NCI-H2196 (cell line): Measurements from ENCODE around the gene TSEN15.

ENCODE experiments used
- DNase-seq: peaks from one replicate; lab custom pipeline; 2025; ENCODE audit not compliant: unreplicated experiment; lab: John Stamatoyannopoulos, UW

The TSEN15 gene

DNA sequence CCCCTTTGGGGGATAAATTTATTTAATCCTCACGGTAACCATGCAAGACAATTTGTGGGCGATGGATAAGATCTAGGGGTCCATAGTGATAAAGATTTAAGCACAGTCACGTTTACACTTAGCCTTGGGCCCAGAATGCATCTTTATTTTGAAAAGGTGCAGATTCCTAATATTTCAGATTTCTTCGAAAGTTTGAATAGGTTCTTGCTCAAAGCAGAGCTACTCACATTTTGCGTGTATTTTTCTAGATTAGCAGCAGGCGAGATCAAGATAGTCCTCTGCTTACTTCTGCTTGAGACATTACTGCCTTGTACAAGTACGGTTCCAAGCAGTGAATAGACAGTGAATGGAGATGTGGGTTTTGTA lies 647 bp downstream of the TSEN15 start:
- no peak for DNase-seq

- DNase-seq, result no peak
These were observed 1.2 kb downstream of the TSEN15 start for GRCh38 chr1:184052750-184053149.

- DNase-seq, result no peak
These were observed 2.4 kb downstream of the TSEN15 start for GRCh38 chr1:184053881-184054280.

DNA sequence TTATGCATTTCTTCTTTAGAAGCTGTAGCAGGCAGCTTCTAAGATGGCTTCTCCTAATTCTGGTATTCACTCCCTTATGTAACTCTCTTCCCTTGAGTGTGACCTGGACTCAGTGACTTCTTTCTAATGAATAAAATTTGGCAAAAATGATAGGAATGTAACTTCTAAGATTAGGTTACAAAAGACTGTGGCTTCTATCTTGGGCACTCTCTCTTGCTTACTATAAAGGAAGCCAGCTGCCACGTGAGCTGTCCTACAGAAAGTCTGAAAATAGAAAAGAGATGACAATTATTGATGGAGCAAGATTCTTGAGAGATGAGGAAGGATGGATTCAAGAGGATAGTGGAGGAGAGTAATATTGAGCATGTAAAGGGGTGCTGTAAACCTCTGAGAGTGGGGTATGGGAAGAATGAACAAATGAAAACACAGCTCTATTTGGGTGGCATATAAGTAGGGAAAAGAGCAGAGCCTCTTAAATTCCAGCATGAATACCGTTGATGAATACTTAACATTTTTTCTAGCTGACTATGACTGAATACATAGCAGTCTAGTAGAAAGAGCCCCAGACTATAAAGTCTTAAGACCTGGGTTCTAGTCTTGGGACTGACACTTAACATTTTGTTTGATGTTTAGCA lies 5.5 kb downstream of the TSEN15 start:
- no peak for DNase-seq

DNA sequence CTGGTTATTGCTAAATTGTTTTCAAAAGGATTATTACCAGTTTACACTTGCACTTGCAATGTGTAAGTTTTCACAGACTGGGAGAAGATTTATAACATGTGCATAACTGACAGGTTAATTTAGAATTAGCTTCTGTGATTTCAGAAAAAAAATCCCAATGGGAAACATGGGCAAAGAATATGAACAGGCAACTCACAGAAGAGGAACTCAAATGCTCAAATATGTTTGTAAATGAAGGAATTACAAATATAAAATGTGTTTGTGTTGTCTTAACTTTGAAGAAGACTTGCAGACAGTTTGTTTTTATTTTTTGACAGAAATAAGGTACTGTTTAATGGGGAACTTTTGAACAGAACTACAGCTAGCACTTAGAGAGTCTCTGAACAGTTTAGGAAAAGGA lies 8.4 kb downstream of the TSEN15 start:
- DNase-seq, result no peak

DNA sequence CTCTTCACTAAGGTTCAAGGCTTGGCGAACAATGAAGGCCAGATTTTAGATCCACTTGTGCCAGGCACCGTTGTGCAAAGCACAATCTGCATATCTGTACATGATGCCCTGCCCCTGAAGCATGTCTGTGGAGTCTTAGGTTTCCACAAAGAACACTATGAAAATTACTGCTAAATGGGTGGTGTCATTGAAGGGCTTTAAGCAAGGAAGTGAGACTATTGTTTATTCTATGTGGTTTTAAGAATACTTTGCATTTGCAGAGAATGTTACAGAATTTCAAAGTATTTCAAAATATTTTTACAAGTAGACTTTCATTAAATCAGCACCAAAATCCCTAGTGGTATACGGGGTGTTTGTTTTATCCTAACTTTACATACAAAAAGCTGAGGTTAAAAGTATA lies 8.8 kb downstream of the TSEN15 start:
- DNase-seq, result no peak

GRCh38 chr1:184061396-184062003 lies 10.0 kb downstream of the TSEN15 start:
- no peak for DNase-seq

GRCh38 chr1:184062640-184063286 lies 11.2 kb downstream of the TSEN15 start:
- no peak for DNase-seq

DNA sequence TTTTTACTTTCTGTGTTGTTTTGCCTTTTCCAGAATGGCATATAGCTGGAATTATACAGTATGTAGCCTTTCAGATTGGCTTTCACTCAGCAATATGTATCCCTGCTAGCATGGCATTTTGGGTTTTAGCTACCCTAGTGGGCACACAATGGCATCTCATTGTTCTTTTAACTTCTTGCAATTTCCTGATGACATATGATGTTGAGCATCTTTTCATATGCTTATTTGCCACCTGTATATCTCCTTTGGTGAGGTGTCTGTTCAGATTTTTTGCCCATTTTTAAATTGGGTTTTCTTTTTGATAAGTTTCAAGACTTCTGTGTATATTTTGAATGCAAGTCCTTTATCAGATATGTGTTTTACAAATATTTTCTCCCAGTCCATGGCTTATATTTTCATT lies 14.0 kb downstream of the TSEN15 start:
- no peak for DNase-seq

- DNase-seq, result no peak
These were observed 16.8 kb downstream of the TSEN15 start for GRCh38 chr1:184068354-184068753.

GRCh38 chr1:184069675-184070074 lies 18.1 kb downstream of the TSEN15 start:
- no peak for DNase-seq

- no peak for DNase-seq
These were observed 20.8 kb downstream of the TSEN15 start for GRCh38 chr1:184072376-184072775.

DNA sequence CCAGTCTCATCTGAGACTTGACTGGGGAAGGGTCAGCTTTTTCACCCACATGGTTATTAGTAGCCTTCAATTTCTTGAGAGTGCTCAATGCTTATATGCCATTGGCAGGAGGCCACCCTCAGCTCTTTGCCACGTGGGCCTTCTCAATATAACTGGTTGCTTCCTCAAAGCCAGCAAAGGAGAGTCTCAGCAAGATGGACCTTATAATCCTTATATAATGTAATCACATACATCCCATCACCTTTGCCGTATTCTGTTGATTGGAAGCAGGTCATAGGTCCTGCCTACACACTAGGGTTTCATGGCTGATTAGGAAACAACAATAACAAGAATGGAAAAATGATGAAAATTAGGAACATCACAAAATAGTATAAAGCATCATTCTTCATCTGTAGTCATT lies 22.9 kb downstream of the TSEN15 start:
- no peak for DNase-seq

DNA sequence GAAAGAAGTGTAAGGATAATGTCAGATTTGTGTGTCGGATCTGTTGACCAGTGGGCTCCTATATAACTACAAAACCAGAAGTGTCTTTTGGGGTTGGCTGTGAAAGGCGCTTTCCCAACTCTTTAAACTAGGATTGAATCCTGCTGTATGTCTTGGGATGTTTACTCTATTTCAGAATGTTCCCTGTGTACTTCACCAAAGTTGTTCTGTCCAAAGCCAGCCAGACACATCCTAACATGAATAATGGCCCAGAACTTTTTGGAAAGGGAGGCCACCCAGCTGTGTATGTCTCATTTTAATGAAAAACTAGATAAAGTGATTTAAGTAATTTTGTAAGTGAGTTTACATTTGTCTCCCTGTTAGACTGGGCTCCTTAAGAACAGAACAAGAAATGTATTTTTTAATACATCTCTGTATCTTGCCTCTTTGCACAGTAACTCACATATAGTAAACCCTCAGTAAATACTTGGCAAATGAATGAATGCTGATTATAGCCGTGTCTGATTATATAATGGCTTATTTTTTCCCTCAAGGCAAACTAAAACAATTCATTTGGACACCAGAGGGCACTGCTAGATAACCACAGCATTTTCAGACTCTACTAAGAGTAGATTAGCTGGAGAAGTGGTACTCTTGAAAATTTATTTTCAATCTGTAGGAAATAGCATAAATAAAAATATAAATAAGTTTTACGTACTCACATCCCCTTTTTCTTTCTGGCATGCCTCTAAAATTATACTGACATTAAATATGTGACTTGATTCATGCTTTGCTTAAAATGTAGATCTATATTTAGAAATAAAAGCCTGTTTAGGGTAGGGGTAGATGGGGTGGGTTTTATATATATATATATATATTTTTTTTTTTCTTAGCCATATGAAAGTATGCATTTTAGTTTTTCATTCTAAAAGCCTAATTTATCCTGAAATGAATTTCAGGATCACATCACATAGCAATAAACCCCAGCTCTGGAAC lies 23.8 kb downstream of the TSEN15 start:
- DNase-seq, result peak; percentile 33

DNA sequence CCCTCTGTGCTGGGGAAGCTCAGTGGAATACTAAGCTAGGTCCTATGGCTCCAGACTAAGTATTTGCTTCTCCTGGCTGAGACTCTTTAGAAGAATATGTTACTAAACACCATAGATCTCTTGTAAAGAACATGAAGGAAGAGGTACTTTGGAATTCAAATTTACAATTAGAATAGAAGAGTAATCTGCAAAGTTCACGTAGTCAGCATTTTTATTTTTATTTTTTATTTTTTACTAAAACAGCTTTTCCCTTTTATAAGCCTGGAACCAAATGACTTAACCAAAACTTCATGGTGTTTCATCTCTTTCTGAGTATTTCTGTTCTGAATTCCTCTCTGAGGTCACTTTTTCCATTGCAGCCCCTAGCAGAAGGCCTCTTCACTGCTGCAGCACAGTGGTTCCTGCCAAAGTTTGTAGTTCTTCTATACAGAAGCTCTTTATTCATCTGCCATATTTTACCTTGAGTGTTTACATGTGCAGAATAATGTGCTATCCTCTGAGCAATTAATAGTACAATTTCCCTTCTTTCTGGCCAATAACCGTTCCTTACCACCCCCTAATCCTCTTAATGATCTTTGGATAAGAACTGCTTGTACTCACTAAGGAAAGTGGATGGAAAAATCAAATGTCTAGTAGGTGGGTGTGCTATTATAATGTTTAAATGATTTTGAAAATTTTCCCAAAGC lies 27.2 kb downstream of the TSEN15 start:
- DNase-seq, result no peak

DNA sequence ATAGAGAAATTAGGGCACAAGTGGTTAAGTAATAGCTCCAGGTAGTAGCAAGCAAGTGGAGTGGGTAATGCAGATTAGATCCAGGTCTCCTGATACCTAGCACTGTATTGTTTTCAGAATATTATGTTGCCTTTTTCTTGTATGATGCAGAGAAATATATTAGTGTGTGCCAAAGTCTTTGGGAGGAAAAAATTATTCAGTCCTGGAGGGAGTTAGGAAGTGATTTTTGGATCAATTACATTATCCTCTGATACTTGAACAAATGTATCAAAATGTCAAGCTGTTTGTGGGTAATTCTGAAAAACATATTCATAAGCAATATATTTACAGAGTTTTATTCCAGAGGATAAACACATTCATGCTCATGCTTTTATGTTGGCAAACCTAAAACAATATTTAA lies 28.8 kb downstream of the TSEN15 start:
- no peak for DNase-seq

DNA sequence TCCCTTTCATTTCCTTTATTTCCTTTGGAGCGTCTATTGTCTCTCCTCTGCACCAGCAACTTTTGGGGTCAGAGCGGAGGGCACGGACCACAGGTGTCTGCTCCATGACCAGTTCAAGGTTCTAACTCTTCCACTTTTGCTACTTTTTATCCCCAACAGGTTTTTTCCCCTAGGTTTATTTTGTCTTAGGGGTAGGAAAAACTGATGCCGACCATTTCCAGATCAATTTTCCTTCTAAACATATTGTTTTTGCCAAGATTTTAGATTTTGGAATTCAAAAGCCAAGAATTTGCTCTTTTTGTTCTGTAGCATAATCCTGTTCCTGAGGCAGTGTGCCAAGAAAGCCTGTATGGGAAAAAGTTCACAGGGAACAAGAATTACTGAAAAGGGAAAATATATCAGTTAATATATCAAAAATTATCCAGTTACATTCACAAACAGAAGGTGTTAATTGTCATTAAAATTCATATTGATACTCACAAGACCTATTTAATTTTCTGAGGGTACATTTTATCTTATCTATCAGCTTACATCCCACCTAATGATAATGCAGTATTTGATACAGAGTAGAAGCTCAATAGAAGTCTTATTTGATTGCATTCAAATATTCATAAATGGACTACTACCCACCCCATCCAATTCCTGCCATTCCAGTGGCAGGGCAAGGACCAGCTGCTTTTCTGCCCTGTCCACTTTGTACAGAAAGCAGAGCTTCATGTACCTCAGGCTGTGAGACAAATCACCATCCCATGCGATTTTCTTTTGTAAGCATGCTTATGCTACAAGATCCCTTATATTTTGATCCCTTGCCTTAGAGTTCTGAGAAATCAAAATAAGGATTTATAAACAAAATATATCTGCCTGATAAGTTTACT lies 31.2 kb downstream of the TSEN15 start:
- DNase-seq, result no peak

DNA sequence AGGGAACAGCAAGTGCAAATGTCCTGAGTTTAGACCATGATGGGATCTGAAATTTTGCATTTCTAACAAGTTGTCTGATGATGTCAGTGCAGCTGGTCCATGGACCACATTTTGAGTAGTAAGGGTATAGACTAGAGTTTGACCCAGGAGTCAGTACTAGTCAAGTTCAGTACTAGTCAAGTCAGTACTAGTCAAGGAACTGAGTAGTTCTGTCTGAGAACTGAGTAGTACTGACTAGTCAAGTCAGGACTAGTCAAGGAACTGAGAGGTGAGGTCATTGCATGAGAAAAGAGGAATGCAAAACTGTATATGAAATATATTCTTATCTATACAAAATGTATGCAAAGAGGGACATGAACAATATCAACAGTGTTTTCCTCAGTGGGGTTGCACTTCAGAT lies 34.1 kb downstream of the TSEN15 start:
- DNase-seq, result no peak

GRCh38 chr1:184088037-184088436 lies 36.5 kb downstream of the TSEN15 start:
- DNase-seq, result no peak

DNA sequence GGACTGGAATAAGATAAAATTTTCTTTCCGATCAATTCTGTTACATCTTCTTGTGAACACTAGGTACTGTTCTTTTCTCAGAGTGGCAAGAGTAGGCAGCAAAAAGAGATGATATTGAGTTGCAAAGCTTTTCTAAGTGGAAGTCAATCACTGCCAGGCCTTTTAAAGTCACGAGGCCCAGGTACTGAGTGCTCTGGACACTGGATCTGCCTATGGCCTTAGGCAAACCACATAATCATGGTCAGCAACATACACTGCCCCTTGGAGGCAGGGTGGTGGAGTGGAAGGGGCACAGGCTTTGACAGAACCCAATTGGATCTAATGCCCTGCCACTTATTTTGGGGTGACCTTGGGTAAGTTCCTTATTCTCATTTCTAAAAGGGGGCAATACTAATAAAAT lies 41.5 kb downstream of the TSEN15 start:
- no peak for DNase-seq
